Uterus (tissue), 2 donors: ENCODE results near the gene VAPA.

Experiments
- POLR2A ChIP-seq, 2 donors: fragments of 450-650 bp; IDR thresholded peaks; one replicate each; pipeline ENCODE4 v1.6.1; 2016; ENCODE audit warnings: antibody characterized with exemption in 2 of 2, mild to moderate bottlenecking in 1 of 2, moderate library complexity in 1 of 2
- TF ChIP-seq, protein P1 (sequence below), 4 experiments: fragments of 200-600 bp in 2 of 4; fragments of 450-650 bp in 2 of 4; sonication (generic) in 2 of 4; IDR thresholded peaks; one replicate each; pipeline ENCODE4 v1.5.1; 2016 to 2019; ENCODE audit warnings: antibody characterized with exemption in 4 of 4, mild to moderate bottlenecking in 2 of 4, moderate library complexity in 1 of 4

DNA sequence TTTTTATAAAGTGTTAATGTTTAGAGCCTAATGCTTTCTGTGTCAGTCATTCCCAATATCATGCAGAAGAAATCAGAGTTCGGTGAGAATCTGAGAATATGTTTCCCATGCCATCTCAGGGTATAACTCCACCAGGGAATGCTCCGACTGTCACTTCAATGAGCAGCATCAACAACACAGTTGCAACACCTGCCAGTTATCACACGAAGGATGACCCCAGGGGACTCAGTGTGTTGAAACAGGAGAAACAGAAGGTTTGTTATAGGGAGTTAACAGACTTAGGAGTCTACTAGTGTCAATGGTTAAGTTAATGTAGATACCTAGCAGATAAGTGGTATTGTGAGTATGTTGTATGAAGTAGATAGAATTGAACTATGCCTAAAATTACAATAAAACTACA lies 31.0 kb downstream of the VAPA start:
- TF ChIP-seq, protein P1, sequence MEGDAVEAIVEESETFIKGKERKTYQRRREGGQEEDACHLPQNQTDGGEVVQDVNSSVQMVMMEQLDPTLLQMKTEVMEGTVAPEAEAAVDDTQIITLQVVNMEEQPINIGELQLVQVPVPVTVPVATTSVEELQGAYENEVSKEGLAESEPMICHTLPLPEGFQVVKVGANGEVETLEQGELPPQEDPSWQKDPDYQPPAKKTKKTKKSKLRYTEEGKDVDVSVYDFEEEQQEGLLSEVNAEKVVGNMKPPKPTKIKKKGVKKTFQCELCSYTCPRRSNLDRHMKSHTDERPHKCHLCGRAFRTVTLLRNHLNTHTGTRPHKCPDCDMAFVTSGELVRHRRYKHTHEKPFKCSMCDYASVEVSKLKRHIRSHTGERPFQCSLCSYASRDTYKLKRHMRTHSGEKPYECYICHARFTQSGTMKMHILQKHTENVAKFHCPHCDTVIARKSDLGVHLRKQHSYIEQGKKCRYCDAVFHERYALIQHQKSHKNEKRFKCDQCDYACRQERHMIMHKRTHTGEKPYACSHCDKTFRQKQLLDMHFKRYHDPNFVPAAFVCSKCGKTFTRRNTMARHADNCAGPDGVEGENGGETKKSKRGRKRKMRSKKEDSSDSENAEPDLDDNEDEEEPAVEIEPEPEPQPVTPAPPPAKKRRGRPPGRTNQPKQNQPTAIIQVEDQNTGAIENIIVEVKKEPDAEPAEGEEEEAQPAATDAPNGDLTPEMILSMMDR (IDR thresholded peaks at IDR 0.05), result no peak
- TF ChIP-seq POLR2A (IDR thresholded peaks at IDR 0.05), result no peak
